HG03354 (cell line): ENCODE data around the gene FLYWCH2.

Experiments used
- ATAC-seq: cut with Tn5 transposase; IDR thresholded peaks from one replicate; pipeline ENCODE4 v1.9.1; 2021; ENCODE audit warnings: mild to moderate bottlenecking; ENCODE audit not compliant: unreplicated experiment, poor library complexity, severe bottlenecking

Gene FLYWCH2

DNA sequence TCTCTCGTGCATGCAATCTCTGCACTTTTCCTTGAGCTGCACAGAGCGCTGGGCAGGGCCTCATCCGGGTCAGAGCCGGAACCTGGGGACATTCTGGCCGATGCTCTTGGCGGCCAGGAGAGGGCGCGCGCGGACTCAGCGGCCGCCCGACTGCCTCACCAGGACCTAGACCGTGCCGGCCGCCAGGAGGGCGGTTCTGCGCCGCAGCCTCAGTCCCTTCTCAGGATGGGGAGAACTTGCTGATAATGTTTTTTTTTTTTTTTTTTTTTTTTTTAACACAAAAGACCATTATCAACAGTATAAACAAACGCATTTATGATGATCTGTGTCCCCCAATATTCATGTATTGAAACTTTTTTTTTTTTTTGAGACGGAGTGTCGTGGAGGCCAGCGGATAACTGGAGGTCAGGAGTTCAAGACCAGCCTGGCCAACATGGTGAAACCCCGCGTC is 8.1 kb upstream of the FLYWCH2 start:
- peak; percentile 75 for ATAC-seq

DNA sequence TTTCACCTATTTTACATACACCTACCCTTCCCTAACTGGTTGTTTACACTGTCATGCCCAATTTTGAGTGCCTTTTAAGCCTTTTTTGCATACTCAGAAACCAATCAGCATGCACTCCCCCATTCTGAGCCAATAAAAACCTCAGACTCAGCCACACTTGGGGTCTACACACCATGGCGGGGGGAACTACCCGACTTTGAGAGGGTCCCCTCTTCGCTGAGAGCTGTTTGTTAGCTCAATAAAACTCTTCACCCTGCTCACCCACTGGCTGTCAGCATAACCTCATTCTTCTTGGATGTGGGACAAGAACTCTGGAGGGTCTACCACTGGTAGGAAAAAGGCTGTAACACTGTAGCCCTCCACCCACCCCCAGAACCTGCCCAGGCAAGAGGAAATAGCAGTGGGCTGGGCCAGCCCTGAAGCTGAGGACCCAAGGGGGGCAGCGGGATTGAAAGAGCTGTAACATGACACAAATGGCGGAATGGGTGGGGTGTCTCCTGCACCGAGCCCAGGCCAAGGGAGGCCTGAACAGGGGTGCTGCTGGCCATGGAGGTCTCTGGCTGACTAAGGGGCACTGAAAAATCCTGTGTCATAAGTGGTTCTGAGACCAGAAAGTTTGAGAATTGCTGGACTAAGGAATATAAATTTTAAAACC is 3.0 kb upstream of the FLYWCH2 start:
- ATAC-seq = no peak

DNA sequence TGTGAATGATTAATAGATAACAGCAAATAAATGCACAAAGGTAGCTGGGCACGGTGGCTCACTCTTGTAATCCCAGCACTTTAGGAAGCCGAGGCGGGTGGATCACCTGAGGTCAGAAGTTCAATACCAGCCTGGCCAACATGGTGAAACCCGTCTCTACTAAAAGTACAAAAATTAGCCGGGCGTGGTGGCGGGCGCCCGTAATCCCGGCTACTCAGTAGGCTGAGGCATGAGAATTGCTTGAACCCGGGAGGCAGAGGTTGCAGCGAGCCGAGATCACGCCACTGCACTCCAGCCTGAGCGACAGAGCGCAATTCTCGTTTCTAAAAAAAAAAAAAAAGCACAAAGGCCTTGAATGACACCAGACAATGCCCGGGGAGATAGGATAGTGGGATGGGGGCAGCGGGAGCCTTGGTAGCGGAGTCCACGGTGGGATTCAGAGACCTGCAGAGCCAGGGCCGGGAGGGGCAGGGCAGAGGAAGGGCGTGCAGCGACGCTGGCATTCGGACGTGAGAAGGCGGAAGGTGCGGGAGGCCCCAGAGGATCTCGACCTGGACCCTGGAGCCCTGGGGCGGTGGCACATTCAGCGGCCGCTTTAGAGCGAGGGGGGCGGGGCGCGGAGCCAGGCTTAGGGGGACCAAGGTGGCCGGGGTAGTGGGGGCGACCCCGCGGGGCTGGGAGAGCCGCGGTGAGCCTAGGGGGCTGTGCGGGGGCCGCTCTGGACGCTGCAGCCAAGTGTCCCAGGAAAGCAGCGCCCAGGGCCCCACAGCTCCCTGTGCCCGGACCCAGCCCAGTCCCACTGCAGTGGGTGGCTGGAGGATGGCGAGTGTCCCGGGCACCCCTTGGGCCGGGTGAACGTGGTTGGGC is 999 bp upstream of the FLYWCH2 start:
- peak; percentile 14 for ATAC-seq

DNA sequence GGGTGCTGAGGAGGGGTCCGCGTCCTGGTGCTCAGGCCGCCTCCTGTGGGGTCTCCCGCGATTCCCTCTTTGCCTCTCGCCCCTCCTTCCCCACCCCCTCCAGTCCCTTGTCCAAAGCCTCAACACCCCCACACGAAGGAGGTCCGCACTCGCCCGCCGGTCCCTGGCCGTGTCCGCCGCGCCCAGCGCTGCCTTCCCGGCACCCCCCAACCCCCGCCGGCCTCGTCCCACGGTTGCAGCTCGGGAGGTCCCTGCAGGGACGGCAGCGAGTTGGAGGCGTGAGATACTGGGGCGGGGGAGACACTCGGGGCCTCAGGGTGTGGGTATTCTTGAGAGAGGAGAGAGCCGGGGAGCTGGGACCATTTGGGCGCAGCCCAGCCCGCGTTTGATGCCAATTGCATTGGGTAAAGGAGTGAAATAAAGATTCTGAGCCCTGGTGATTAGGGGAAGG is 468 bp downstream of the FLYWCH2 start:
- ATAC-seq = no peak

DNA sequence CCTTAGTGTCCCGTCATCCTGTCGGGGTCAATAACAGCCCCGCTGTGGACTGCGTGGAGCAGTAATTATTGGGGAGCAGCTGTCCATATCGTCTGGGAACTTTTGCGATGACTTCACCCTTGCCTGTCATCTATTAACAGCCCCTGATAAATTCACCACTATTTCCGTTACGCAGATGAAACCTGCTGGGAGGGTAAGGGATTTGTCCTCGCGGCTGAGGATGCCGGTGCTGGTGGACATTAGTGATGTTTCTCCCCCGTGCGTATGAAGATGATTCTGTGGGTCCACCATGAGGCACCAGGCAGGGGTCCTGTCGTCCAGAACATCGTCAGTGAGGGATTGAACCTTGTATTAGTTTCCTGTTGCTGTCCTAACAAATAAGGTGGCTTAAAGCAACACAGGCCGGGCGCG is 1.0 kb downstream of the FLYWCH2 start:
- ATAC-seq = no peak

DNA sequence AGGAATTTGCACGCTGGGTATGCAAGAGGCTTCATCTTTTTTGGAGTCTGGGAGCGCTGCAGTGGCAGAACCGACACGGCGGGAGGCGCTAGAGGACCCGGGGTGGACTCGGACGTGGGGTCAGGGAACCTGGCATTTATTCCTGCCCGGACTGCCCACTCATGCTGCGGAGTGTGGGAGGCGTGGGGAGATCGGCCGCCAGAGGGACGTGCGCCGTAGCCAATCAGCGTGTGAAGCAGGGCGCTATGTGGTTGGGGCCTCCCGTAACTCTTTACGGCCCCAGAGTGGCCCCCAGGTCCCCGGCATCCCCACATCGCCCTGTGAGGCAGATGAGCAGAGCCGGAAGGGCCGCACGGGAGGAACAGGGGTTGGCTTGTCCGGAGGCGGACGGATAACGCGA is 11.2 kb downstream of the FLYWCH2 start:
- no peak for ATAC-seq

DNA sequence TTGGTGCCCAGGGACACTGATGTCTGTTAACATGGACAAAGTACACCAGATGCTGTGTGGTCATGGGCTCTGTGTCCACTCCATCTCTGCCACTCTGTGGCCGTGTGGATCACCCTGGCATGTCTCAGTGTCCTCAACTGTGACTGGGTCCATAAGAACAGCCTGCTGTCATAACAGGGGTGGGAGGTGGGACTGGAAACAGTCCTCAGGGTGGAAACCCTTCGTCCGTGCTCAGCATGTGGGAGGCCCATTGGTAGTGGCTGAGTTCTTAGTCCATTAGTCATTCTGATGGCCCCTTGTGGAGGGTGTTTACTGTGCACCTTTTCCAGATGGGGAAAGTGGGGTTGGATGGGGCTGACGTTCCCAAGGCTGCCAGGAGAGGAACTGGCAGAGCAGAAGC is 12.8 kb downstream of the FLYWCH2 start:
- ATAC-seq = no peak

DNA sequence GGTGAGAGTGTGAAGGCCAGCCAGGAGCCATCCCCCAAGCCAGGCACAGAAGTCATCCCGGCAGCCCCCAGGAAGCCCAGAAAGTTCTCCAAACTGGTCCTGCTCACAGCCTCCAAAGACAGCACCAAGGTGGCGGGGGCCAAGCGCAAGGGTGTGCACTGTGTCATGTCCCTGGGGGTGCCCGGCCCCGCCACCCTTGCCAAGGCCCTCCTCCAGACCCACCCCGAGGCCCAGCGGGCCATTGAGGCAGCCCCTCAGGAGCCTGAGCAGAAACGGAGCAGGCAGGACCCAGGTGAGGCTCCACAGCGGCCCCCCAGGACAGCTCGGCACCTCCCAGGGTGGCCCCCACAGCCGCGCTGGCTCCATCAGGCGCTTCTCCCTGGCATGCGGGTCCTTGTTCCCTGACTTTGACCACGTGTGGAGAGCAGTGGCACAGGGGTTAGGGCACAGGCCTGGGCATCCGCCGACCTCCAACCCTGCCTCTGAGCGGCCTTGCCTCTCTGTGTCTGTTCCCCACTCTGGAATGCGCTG is 13.5 kb downstream of the FLYWCH2 start:
- ATAC-seq = no peak

DNA sequence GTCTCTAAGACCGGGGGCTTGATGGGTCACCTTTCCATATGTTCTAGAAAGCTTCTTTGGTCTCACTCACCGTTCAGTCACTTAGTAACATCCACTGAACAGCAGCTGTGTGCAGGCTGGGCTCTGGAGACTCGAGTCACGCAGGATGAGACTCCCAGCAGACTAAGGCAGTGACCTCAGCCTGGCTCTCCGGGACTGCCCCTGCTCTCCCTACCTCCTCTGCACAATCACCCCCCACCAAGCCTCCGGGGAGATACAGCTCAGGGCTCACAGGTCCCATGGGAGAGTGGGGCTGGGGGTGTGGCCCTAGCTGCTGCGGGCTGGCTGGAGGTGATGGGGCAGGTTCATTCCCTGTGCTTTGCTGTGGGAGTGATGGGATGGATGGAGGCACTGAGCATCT is 14.1 kb downstream of the FLYWCH2 start:
- no peak for ATAC-seq

DNA sequence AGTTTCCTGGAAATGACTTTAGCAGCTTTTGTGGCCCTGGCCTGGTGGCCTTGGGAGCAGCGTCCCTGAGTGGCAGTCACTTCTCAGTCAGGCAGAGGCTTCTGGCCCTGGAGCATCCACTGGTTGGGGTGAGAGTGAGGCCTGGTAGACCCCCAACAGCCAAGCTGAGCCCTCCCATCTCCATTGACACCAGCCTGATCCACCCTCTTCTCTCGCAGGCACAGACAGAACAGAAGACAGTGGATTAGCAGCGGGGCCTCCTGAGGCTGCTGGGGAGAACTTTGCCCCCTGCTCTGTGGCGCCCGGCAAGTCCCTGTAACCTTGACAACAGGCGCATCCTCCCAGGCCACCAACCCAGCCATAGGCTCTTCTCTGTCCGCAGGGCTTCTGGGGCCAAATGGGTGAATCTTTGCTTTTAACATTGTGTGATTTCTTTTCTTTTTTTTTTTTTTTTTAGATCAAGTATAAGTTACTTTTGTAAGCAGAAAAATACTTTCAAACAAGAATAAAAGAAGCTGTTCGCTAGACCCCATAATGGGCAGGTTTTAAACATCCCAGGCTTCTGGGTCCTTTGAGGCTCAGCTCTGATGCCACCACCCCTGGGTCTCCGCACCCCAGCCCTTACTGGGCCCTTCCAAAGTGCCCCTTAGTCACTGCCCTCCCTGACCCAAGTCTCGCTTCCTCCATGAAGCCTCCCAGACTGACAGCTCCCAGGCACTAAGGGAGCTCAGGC is 16.0 kb downstream of the FLYWCH2 start:
- no peak for ATAC-seq

DNA sequence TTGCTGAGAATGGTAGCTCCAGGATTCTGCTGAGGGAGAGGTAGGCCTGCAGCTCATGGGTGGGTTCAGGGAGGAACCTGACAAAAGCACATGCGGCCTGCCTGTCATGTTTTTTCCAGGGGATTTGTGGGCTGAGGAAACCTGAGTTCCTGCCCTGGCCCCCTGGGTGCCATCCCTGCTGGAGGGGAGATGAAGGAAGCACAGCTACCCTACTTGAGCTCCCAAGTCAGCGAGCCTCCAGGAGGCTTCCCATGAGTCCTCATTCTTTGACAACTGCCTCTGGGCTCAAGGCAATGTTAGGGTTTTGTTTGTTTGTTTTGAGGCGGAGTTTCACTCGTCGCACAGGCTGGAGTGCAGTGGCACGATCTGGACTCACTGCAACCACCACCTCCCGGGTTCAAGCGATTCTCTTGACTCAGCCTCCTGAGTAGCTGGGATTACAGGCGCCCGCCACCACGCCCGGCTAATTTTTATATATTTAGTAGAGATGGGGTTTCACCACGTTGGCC is 16.6 kb downstream of the FLYWCH2 start:
- ATAC-seq = no peak

DNA sequence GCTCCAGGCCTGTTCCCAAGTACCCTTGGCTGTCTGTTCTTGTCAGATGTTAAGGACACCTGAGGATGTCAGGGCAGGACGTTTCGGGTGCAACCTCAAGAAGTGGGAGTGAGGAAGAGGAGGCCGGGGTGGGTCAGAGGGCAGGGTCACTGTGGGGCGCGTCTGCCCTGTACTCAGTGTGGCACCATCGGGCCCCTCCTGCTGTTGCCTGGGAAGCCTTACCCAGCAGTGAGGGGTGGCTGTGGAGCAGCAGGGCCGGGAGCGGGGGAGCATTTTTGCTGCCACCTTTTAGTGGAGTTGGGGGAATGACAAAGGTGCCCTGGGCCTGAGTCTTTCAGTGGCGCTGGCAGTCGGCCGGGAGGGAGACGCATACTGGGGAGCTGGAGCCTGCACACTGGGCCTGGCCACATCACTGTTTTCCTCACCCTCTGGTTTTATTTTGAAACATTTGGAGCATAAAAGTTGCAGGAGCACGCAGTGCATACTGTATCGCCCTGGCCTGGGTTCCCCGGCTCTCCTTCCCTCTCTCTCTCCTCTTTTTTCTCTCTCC is 17.6 kb downstream of the FLYWCH2 start:
- ATAC-seq = no peak

DNA sequence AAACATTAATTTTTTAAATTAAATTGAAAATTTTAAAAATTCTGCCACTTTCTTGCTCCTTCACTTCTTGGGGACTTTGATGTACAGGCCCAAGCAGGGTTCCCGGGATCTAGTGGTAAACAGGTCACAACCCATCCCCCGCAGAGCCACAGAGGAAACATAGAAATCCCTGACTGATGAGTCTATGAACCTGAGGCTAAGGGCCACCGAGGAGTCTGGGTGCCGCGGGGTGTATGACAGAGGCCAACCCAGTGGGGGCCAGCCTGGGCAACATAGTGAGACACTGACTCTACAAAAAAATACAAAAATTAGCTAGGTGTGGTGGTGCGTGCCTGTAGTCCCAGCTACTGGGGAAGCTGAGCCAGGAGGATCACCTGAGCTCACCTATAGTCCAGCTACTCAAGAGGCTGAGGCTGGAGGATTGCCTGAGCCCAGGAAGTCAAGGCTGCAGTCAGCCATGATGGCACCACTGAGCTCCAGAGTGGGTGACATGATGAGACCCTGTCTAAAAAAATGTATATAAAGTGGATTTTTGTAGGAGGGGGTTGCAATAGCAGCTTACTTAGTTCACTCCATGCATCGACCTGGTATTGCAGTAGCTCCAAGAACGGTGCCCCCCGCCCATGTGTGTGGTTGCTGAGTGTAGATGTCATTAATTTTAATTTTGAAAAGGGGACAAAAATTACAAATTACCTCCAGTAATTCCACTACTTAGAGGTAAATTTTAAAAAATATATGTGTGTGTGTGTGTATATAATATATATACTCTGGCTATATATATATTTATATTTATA is 19.5 kb downstream of the FLYWCH2 start:
- ATAC-seq = no peak

DNA sequence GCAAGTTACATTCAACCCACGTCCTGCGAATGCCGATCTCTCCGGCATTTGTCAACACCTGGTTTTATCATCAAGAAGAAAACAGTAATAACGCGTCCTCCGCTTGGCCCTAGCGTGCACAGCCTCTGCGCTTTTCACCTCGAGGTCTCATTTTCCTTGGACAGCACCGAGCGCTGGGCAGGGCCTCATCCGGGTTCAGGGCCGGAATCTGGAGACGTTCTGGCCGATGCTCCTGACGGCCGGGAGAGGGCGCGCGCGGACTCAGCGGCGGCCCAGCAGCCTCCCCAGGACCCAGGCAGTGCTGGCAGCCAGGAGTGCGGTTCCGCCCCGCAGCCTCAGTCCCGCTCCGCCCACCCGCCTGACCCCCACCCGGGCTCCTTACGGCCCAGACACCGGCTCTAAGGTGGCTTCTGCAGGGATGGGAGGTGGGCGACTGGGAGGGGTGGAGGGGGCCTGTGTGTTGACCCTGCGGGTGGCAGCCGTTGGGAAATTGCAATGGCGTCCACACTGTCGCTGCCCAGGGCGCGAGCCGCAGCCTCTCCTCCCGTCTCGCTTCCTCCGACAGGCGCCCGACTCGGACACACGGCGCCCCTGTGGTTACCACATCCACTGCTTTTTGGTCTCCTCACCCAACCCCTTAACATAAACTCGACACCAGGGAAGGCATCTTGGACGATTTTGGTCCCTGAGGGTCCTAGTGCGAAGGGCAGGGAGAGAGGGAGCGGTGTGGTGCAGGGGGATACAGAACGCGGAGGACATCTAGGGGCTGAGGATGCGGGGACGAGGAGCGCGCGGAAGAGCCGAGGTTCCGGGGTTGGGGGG is 21.3 kb downstream of the FLYWCH2 start:
- ATAC-seq = peak; percentile 60

DNA sequence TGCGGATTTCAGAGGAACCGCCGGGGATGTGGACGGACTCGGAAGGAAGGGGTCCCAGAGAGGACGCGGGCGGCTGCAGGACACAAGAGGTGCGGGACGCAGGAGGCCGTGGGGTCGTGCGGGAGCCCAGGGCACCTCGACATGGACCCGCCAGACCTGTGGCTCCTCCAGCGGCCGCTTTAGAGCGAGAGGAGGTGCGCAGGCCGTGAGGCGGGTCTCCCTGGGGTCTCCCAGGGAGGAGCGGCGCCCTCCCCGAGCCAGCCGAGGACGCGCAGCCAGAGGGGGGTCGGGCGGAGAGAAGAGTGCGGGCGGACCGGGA is 21.9 kb downstream of the FLYWCH2 start:
- ATAC-seq = peak; percentile 17

DNA sequence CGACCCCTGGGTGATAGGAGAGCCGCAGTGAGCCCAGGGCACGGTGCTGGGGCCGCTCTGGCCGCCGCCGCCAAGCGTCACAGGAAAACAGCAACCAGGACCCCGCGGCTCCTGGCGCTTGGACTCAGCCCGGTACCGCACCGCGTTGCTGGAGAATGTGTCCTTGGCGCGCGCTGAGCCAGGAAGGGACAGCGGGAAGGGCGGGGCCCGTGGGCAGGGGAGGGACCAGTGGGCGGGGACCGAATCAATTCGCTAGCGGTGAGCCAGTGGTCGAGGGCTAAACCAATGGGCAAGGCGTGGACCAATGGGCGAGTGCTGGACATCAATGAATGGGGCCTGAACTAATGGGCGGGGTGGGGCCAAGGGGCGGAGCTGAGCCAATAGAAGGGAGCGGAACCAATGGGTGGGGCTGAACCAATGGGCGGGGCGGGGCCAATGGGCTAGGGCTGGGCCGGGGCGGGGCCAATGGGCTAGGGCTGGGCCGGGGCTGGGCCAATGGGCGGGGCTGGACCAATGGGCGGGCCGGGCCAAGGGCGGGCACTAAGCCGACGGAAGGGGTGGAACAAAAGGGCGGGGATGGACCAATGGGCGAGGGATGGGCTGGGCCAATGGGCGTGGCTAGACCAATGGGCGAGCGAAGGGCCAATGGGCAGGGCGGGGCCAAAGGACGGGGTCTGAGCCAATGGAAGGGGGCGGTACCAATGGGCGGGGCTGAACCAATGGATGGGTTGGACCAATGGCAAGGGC is 22.4 kb downstream of the FLYWCH2 start:
- peak; percentile 71 for ATAC-seq

DNA sequence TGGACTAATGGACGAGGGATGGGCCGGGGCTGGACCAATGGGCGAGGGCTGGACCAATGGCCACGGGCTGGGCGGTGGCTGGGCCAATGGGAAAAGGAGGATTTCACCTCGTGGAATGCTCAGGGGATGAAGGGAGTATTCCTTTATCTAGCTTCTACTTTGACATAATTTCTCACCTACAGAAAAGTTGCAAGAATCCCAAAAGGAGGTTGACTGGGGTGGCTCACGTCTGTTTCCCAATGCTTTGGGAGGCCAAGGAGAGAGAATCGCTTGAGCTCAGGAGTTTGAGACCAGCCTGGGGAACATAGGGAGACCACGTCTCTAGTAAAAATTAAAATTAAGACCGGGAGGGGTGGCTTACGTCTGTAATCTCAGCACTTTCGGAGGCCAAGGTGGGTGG is 23.0 kb downstream of the FLYWCH2 start:
- ATAC-seq = no peak
